ENCODE measurements around the gene THOC5.
"Not testable (repeated sequence)": the region's sequence is repeated elsewhere in the genome, so short reads cannot be mapped to it uniquely, and the experiment has no call there.

Gene THOC5

DNA sequence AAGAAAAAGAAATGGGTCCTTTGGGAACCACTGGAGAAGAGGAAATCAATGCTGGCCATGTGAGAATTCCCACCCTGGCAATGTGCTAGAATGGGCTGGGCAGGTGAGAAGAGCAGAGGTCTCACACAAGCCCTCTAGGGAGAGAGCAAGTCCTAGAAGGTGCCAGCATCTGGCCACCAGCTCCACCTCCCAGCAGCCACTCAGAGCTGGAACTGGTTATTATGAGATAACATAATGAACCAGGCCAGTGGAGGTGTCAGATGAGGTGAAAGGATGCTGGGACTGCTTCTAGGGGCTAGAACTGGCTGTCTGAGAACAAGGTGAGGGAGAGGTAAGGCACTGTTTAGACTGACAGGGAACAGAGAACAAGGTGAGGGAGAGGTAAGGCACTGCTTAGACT, 44.3 kb downstream of the THOC5 start:
- DNase-seq, result no peak

DNA sequence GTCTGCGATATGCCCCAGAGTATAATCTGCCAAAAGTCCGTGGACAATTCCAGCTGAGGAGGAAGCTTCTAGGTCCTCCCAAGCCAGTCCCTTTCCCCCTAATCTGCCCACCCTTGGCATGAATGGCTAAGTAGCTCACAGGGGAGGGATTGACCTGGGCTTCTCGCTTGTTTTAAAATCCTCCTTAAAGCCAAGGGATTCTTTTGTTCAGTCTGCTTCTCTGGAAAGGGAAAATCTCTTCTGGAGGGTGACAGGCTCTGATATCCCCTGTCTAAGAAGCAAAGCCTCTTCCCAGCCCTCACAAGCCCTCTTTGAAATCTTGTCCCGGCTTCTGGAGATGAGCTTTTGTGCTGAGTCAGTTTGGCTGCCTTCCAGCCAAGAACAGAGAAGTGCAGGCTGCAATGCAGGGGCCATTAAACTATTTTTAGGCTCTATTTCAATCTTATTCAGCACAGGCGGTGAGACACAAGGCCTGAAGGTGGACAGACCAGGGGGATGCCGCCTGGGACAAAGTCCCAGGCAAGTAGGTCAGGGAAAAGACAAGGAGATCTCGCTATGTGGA, 49.7 kb downstream of the THOC5 start:
- DNase-seq, result no peak

DNA sequence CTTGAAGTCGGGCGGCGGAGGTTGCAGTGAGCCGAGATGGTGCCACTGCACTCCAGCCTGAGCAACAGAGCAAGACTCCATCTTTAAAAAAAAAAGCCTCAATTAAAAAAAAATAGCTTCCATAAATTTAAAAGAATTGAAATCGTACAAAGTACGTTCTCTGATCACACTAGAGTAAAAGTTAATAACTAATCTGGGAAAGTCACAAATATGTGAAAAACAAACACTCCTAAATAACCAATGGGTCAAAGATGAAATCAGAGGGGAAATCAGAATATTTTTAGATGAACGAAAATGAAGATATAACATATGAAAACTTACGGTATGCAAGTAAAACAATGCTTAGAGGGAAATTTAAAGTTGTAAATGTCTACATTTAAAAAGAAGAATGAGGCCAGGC, 53.7 kb downstream of the THOC5 start:
- no peak for DNase-seq

DNA sequence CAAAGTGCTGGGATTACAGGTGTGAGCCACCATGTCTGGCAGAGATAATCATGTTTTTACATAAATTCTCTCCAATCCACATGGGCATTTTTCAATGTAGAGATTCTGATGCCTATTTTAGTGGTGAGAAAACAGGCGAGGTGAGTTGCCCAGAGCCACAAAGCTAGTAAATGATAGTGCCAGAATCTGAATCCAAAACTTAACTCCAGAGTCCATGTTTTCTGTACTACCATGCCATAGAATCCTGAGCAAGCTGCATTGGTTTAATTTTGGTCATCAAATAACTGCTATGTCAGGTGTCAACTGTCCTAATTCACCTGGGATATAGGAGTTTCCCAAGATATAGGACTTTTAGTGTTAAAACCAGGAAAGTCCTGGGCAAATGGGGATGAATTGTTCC, 59.9 kb downstream of the THOC5 start:
- DNase-seq, result no peak

DNA sequence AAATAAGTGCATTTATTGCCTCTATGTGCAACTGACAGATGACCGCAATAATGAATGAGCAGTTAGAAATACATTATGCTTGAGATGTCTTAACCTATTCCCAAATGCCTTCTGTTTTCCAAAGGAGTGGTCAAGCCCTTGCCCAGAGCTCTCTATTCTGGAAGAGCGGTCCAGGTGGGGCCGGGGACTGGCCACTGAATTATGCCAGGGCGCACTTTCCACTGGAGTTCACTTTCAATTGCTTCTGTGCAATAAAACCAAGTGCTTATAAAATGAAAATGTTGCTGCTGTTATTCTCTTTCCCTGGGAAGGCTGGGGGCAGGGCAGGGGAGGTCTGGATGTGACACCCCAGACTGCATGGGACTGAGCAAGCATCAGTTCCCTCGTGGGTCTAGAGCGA, 62.5 kb downstream of the THOC5 start:
- no peak for DNase-seq

DNA sequence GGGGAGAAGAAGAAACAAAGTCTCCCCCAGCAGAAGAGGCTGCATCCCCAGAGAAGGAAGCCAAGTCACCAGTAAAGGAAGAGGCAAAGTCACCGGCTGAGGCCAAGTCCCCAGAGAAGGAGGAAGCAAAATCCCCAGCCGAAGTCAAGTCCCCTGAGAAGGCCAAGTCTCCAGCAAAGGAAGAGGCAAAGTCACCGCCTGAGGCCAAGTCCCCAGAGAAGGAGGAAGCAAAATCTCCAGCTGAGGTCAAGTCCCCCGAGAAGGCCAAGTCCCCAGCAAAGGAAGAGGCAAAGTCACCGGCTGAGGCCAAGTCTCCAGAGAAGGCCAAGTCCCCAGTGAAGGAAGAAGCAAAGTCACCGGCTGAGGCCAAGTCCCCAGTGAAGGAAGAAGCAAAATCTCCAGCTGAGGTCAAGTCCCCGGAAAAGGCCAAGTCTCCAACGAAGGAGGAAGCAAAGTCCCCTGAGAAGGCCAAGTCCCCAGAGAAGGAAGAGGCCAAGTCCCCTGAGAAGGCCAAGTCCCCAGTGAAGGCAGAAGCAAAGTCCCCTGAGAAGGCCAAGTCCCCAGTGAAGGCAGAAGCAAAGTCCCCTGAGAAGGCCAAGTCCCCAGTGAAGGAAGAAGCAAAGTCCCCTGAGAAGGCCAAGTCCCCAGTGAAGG, 64.3 kb downstream of the THOC5 start:
- not testable (repeated sequence) for DNase-seq

DNA sequence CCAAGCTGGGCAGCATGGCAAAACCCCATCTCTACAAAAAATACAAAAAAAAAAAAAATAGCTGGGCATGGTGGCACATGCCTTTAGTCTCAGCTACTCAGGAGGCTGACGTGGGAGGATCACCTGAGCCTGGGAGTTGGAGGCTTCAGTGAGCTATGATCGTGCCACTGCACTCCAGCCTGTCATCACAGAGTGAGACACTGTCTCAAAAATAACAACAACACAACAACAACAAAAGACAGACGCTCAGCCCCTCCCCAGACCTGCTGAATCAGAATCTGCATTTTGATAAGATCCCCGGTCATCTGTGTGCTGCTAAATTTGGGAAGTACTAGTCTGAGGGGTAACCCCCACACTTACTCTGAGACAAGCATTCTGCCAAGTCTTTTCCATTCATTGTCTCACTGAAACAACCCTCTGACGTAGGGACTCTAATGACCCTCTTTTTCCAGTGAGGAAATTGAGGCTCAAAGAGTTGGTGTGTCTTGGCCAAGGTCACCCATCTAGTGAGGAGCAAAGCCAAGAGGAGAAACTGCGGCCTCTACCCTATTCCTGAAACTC, 66.1 kb downstream of the THOC5 start:
- DNase-seq, result no peak

DNA sequence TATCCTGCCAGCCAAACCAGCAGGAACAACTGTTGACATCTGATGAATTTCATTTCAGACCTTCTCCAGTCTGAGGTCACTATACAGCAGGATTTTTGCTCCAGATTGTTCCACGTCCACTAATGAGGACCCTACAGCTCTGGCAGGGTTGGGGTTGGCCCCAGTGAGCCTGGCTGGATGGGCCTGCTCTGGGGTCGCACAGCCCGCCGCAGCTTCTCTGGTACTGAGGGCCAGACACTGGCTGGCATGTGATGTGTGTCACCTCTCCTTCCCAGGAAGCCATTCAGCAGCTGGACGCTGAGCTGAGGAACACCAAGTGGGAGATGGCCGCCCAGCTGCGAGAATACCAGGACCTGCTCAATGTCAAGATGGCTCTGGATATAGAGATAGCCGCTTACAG, 68.1 kb downstream of the THOC5 start:
- no peak for DNase-seq

DNA sequence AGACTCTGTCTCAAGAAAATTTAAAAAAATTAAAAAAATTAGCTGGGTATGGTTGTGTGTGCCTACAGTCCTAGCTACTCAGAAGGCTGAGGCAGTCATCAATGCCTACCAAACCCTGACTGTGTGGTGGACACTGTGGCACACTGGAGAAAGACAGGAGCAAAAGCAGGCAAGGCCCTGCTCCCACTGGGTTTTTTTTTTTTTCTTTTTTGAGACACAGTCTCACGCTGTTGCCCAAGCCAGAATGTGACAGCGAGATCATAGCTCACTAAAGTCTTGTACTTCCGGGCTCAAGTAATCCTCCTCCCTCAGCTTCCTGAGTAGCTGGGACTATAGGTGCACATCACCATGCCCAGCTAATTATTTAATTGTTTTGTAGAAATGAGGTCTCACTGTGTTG, 68.9 kb downstream of the THOC5 start:
- DNase-seq, result no peak

DNA sequence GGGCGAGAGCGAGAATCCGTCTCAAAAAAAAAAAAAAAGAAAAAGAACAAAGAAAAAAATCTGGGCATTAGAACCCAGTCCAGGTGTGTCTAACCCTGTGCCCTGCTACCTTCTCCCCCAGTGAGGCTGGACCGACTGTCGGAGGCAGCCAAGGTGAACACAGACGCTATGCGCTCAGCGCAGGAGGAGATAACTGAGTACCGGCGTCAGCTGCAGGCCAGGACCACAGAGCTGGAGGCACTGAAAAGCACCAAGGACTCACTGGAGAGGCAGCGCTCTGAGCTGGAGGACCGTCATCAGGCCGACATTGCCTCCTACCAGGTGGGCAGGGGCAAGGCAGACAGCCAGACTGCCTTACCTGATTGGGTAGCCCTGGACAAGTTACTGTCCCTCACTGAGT, 70.3 kb downstream of the THOC5 start:
- DNase-seq, result no peak

DNA sequence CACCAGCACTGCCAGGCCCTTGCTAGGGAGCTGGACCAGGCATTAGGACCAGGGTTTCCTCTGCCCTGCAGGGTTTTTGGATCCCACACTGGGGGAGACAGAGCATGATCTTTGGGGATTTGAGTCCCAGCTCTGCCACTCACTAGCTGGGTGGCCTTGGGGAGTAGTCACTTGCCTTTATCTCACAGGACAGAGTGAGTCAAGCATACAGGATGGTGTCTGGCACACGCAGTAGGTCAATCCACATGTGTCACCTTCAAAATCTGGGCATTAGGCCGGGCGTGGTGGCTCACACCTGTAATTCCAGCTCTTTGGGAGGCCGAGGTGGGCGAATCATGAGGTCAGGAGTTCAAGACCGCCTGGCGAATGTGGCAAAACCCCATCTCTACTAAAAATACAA, 70.8 kb downstream of the THOC5 start:
- DNase-seq, result no peak

DNA sequence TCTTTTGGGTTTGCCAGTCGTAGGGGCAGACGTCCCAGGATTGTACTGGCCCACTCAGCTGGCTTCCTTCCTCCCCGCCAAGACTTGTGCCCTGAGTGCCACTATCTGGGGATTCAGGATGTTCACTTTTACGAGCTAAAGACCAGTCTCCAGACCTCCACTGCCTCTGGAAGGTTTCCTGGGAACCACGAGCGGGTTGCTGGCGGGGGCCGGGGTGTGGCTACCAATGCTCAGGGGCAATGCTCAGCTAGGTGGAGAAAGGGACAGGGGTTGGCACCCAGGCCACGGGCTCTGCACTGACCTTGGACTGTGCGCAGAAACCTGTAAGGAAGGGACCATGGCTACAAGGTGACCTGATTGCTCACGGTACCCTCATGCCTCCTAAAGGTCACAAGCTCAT, 71.3 kb downstream of the THOC5 start:
- DNase-seq, result no peak

DNA sequence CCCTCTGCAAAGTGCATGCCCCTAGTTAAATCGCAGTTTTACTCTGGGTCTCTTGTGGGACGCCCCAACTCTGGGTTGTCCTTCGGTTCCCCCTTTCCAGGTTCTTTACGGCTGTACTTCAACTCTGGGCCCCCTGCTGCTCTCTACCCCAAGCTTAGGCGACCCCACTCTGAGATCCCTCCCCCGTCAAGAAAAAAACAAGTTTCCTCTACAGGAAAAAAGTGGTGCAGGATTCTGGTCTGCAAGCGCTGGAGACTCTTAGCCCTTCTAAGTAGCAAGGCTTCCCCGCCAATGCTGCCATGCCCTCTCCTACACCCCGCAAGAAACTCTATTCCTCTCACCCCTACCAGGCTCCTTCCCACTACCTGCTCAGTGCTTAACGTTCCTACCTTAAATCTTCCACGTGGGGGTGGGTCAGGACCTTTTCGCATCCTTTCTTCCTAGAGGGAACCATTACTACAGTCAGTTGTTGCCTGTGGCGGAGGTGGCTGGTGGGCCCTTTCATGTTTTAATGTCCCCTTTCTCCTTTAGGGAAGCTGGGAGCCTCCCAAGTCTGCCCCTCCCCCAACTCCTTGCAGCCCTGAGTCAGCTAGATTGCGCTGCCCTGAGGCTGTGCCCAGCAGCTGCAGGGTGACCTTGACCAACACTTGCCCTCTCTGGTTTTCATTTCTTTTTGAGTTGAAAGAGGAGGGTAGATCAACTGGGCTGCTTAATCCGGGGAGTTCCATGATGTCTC, 72.1 kb downstream of the THOC5 start:
- DNase-seq, result no peak

DNA sequence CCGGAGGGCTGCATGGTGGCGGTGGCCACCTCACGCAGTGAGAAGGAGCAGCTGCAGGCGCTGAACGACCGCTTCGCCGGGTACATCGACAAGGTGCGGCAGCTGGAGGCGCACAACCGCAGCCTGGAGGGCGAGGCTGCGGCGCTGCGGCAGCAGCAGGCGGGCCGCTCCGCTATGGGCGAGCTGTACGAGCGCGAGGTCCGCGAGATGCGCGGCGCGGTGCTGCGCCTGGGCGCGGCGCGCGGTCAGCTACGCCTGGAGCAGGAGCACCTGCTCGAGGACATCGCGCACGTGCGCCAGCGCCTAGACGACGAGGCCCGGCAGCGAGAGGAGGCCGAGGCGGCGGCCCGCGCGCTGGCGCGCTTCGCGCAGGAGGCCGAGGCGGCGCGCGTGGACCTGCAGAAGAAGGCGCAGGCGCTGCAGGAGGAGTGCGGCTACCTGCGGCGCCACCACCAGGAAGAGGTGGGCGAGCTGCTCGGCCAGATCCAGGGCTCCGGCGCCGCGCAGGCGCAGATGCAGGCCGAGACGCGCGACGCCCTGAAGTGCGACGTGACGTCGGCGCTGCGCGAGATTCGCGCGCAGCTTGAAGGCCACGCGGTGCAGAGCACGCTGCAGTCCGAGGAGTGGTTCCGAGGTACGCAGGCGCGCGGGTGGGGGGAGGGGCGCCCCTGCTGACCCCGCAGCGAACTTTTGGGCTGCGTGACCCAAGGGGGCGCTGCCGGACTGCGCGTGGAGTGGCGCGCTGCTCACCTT, 72.9 kb downstream of the THOC5 start:
- no peak for DNase-seq

DNA sequence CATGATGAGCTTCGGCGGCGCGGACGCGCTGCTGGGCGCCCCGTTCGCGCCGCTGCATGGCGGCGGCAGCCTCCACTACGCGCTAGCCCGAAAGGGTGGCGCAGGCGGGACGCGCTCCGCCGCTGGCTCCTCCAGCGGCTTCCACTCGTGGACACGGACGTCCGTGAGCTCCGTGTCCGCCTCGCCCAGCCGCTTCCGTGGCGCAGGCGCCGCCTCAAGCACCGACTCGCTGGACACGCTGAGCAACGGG, 73.4 kb downstream of the THOC5 start:
- no peak for DNase-seq

DNA sequence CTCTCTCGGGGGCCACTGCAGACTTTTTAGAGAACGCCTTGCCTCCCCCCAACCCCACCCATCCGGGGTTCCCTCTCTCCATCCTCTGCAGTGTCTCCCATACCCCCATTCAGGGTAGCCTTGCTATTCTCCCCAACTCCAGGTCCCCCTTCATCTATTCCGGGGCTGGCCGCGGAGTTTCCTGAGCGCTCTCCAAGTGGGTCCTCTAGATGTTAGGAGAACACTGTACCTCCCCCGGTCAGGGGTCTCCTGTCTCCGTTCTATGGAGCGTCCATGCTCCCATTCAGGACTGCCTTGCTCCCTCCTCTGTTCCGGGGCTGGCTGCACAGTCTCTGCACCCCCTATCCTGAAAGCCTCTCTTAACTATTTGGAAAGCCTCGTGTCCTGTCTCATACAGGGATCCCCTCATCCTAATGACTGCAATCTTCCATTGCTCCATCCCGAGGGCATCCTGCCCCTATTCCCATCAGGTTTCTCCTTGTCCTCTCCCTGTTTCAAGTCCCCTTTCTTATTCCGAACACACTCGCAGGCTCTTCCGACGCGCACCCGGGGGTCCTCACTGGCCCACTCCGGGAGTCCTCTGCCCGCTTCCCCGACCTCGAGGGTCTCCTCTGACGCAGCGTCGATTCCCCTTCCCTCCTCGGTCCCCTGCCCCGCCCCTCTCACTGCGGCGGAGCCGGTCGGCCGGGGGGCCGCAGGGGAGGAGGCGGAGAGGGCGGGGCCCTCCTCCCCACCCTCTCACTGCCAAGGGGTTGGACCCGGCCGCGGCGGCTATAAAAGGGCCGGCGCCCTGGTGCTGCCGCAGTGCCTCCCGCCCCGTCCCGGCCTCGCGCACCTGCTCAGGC, 73.9 kb downstream of the THOC5 start, which contains the start of gene NEFH:
TSS of gene NEFH (plus strand) at position 802 of the 845 bp plus-strand sequence. CDS start 45 bp downstream, outside the sequence.
- no peak for DNase-seq

DNA sequence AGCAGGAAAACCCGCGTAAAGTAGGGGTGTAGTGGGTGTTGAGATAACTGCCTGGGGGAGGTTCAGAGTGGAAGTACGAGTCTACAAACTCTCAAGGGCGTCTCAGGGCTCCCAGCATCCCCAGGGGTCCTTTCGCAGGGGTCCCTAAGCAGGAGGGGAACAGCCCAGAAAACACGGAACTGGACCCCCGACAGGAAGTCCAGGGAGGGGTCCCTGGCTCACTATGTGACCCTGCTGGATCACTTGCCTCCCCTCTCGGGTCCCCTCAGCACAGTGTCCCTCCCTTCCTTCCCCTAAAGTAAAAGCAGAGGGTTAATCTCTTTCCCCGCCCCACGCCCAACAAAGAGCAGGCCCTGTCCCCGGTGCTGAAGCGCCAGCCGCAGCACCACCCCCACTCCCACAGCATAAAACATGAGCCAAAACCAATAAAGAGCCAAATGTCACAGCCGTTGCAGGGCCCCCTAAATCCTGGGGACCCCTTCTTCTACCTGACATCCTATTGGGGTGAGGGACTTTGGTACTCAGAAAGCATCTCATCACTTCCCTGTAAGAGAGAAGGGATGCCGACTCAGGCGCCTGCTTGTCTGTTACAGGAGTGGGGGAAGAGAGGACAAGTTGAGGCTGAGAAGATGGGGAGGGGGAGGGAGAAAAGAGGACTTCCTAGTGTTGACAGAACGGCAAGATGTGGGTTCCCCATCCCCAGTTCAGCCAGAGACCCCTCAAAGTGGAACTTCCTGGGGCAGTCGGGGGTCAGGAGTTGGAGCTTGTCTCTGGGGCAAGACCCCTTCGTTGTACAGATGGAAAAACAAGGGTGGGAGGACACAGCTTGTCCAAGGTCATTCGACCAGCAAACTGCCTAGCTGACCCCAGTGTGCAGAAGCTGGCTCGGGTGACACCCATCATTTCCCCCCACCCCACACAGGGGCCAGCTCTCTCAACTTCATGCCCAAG, 75.0 kb downstream of the THOC5 start:
- DNase-seq, result peak; percentile 21

DNA sequence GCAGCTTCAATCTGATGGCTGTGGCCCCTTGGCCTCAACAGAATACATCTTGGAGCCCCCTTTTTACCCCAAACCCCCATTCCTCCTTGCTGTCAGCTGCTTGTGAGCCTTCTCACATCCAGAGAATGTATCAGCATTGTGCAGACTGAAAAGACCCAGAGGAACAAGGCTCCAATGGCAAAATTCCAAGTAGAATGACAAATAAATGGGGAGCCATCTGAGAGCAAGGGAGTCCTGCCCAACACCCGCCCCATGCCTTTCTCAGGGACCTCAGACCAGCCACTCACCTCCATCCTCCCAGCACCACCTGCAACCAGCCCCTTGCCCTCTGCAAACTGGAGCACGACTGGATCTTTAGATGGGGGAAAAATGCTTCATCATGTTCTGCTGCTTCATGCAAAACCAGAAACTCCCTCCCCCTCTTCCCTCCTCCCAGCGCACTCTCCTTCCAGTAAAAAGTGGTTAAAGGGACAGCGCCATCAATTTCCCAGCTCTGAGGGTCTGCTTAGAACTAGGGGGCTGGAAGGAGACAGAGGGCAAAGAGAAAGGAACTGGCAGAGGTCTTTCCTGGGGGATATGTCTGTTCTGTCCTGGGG, 75.7 kb downstream of the THOC5 start:
- no peak for DNase-seq

DNA sequence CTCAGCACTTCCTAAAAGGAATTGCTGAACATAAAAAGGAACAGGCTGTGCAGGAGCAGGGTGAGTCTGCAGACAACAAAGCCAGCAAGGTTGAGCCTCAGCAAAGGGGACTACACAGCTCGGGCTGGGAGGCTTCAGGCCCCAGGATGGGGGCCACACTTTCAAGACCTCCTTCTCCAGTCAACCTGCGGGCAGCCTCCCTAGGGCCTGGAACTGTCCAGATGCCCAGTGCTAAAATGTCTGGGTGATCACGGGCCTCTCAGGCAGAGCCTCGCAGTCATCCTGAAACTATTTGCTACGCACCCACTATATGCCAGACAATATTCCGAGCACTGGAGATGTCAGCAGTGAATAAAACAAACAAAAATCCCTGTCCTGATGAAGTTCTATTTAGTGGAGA, 77.4 kb downstream of the THOC5 start:
- DNase-seq, result no peak

DNA sequence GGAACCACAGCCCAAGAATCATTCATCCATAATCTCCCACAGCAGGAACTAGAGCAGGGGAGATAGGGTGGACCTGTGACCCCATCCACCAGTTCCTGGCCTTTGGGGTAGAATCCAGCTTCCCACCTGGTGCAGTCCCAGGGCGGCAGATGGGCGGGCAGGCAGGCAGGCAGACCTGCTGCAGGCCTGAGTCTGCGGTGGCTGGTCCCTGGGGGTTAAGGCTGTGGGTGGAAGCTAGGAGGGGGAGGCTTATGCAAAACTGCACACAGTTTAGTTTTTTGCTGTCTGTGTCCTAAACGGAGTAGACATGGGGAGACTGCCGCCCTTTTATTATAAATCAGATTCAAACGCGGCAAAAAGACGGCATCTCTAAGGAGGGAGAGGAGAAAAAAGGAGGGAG, 78.0 kb downstream of the THOC5 start:
- DNase-seq, result no peak

DNA sequence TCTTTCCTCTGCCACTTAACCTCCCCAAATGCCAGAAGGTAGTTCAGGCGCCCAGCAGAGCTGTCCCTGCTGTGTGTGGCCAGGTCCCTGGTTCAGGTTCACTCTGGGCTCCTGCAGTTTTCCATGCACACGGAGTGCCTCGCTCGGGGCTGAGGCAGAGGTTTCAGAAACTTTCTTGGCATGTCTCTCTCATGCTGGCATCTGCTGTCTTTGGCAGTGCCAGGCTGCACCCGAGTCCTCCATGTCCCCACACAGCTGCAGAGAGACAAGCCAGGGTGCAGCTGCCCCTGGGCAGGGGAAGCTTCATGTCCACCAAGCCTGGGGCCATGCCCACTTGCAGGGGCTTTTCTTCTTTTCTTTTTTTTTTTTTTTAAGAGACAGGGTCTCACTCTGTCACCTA, 80.6 kb downstream of the THOC5 start:
- no peak for DNase-seq
